Kasumi-1 (cell line): Measurements from ENCODE around the gene TNFRSF18.

Experiments used
- DNase-seq, 2 experiments: peaks; one replicate each; lab custom pipeline; 2025; lab: John Stamatoyannopoulos, UW

The TNFRSF18 gene

GRCh38 chr1:1227386-1227785 is 21.0 kb upstream of the TNFRSF18 start:
- no peak for DNase-seq

- DNase-seq, result no peak
Observed at GRCh38 chr1:1226566-1227362, 20.4 kb upstream of the TNFRSF18 start.

- no peak for DNase-seq
Observed at GRCh38 chr1:1225913-1226312, 19.5 kb upstream of the TNFRSF18 start.

GRCh38 chr1:1225238-1225845 is 18.9 kb upstream of the TNFRSF18 start:
- no peak for DNase-seq

GRCh38 chr1:1223891-1224290 is 17.5 kb upstream of the TNFRSF18 start:
- DNase-seq, result no peak

GRCh38 chr1:1223321-1223720 is 16.9 kb upstream of the TNFRSF18 start:
- DNase-seq, result no peak

- no peak for DNase-seq
Observed at GRCh38 chr1:1222575-1223225, 16.3 kb upstream of the TNFRSF18 start.

GRCh38 chr1:1221887-1222574 is 15.6 kb upstream of the TNFRSF18 start:
- DNase-seq, result no peak

GRCh38 chr1:1220197-1220596 is 13.8 kb upstream of the TNFRSF18 start:
- no peak for DNase-seq

- DNase-seq, result no peak
Observed at GRCh38 chr1:1219341-1219740, 12.9 kb upstream of the TNFRSF18 start.

- no peak for DNase-seq
Observed at GRCh38 chr1:1218524-1219200, 12.3 kb upstream of the TNFRSF18 start.

GRCh38 chr1:1217621-1218523 is 11.5 kb upstream of the TNFRSF18 start:
- DNase-seq, result no peak

GRCh38 chr1:1216770-1217620 is 10.6 kb upstream of the TNFRSF18 start:
- DNase-seq, result no peak

- no peak for DNase-seq
Observed at GRCh38 chr1:1215881-1216605, 9.7 kb upstream of the TNFRSF18 start.

GRCh38 chr1:1215080-1215676 is 8.8 kb upstream of the TNFRSF18 start:
- DNase-seq, result no peak

- DNase-seq, result no peak
Observed at GRCh38 chr1:1213345-1214265, 7.2 kb upstream of the TNFRSF18 start, which contains the start of gene TNFRSF4. Gene TNFRSF4, minus strand, starts transcription at chr1:1214153. Its CDS starts 26 bp downstream, at chr1:1214127.

- no peak for DNase-seq
Observed at GRCh38 chr1:1212780-1213344, 6.5 kb upstream of the TNFRSF18 start.
